ENCODE measurements around the gene ADAM19. TPM values are rescaled to one million over a fixed set of nuclear protein-coding genes. Genes with fewer than 3 reads are reported as not detected.

The ADAM19 gene
- total RNA-seq, 4 donors from 2014 or later = 1.1 to 47.9 (median 5.4) TPM

GRCh38 chr5:157558681-157559080 lies 16.9 kb downstream of the ADAM19 start:
- Histone ChIP-seq H3K9me3 (no peaks in the 10 kb centered on the region), H3K27me3 (no peaks in the 10 kb centered on the region), H3K36me3 (no peaks in the 10 kb centered on the region), H3K27ac (peak overlapping the region in 2 of 4 donors; percentile 16 to 60), H3K4me1 (peaks cover 0 to 39% (median 6%) of the 10 kb centered on the region in 4 donors), H3K4me3 (no peak overlapping the region)
- peak in 1 of 3 donors; percentile 11 for DNase-seq
- TF ChIP-seq POLR2A (IDR thresholded peaks at IDR 0.05) (no peak), CTCF (IDR thresholded peaks at IDR 0.05) (no peak)

- Histone ChIP-seq H3K4me3 (no peak overlapping the region), H3K27me3 (no peaks in the 10 kb centered on the region), H3K4me1 (peaks cover 0 to 33% (median 5%) of the 10 kb centered on the region in 4 donors), H3K27ac (peak overlapping the region in 3 of 4 donors; percentile 16 to 60 (median 18)), H3K9me3 (no peaks in the 10 kb centered on the region), H3K36me3 (no peaks in the 10 kb centered on the region)
- TF ChIP-seq CTCF (IDR thresholded peaks at IDR 0.05) (no peak), POLR2A (IDR thresholded peaks at IDR 0.05) (no peak)
- DNase-seq = peak in 1 of 3 donors; percentile 5
Observed at GRCh38 chr5:157558041-157558595, 17.5 kb downstream of the ADAM19 start.

GRCh38 chr5:157556615-157557418 lies 18.8 kb downstream of the ADAM19 start:
- Histone ChIP-seq H3K27ac (peak overlapping the region in 3 of 4 donors; percentile 18 to 60 (median 37)), H3K4me3 (no peak overlapping the region), H3K36me3 (no peaks in the 10 kb centered on the region), H3K27me3 (no peaks in the 10 kb centered on the region), H3K4me1 (peaks cover 0 to 20% (median 2%) of the 10 kb centered on the region in 4 donors), H3K9me3 (no peaks in the 10 kb centered on the region)
- DNase-seq = peak in 1 of 3 donors; percentile 37
- no peak for TF ChIP-seq CTCF (IDR thresholded peaks at IDR 0.05)
- TF ChIP-seq POLR2A (IDR thresholded peaks at IDR 0.05) = no peak

DNA sequence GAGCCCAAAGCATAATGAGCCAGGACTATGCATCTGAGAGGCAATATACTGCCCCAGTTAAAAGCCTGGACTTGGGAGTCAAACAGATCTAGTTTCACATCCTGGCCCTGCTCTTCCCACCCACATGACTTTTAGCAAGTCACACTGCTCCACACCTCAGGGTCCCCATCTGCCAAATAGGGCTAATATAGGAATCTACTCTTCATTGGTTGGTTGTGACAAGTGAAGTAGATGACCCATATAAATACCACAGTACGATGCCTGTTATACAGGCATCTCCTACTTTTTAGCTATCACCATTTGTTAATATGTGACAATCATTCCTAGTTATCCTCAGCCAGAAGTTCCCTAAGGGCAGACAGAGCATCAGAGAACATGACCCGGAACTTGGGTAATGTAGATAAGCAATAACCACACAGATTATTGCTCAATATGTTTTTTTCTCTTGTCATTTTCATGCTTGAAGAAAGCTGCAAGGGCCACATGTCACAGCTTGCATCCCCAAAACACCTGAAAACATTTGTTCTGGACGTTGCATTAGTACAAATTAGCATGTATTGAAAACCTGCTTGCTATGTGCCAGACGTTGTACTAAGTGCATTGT lies 20.4 kb downstream of the ADAM19 start:
- Histone ChIP-seq H3K4me3 (no peak overlapping the region), H3K4me1 (peaks cover 0 to 19% (median 5%) of the 10 kb centered on the region in 4 donors), H3K27me3 (no peaks in the 10 kb centered on the region), H3K9me3 (no peaks in the 10 kb centered on the region), H3K36me3 (no peaks in the 10 kb centered on the region), H3K27ac (peak overlapping the region; percentile 10 to 47 (median 39))
- TF ChIP-seq CTCF (IDR thresholded peaks at IDR 0.05) (no peak), POLR2A (IDR thresholded peaks at IDR 0.05) (no peak)
- DNase-seq = peak in 1 of 3 donors; percentile 28

- peak in 1 of 3 donors; percentile 41 for DNase-seq
- H3K36me3 ChIP-seq = no peaks in the 10 kb centered on the region
- no peaks in the 10 kb centered on the region for H3K9me3 ChIP-seq
- peaks cover 0 to 19% (median 7%) of the 10 kb centered on the region in 4 donors for H3K4me1 ChIP-seq
- H3K27ac ChIP-seq = peak overlapping the region in 3 of 4 donors; percentile 37 to 47 (median 41)
- TF ChIP-seq POLR2A (IDR thresholded peaks at IDR 0.05) (no peak), CTCF (IDR thresholded peaks at IDR 0.05) (no peak)
- no peaks in the 10 kb centered on the region for H3K27me3 ChIP-seq
- no peak overlapping the region for H3K4me3 ChIP-seq
Observed at GRCh38 chr5:157554179-157555036, 21.2 kb downstream of the ADAM19 start.

All from Peyer's patch (tissue), 4 donors.